K562 (cell line): ENCODE measurements around the gene ATF4.

Experiments
- HCFC1 ChIP-seq: IDR thresholded peaks from 2 replicates; pipeline ENCODE4 v1.6.1; 2012; ENCODE audit warnings: low read depth, low read length, improper control_type of control experiment
- TF ChIP-seq, protein P1 (sequence below), 2 experiments: IDR thresholded peaks; 2 replicates each; pipeline ENCODE4 v1.6.1; 2012; ENCODE audit warnings: improper control_type of control experiment in 2 of 2, low read depth in 2 of 2, low read length in 2 of 2, borderline replicate concordance in 1 of 2

DNA sequence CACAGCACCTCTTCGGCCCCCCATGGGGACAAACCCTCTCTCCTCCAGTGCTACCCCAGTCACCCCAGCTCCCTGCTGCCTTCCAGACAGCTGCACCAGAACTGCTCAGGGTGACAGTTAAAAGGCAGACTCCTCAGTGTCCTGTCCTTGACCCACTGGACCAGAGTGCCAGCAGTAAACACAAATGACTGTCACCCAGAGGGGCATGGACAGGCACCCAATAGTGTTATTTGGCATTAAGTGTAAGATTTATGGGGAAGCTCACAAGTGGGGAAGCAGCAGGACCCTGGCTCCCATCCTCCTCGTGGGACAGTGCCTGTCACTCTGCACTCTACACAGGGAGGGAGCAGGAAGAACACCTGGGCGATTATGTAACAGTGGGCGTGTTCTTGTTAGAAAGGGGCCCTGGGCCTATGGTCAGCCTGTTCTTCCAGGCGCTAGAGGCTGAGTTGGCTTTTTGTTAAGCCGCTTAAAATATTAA is 7.2 kb downstream of the ATF4 start:
- no peak for TF ChIP-seq HCFC1
- TF ChIP-seq, protein P1, sequence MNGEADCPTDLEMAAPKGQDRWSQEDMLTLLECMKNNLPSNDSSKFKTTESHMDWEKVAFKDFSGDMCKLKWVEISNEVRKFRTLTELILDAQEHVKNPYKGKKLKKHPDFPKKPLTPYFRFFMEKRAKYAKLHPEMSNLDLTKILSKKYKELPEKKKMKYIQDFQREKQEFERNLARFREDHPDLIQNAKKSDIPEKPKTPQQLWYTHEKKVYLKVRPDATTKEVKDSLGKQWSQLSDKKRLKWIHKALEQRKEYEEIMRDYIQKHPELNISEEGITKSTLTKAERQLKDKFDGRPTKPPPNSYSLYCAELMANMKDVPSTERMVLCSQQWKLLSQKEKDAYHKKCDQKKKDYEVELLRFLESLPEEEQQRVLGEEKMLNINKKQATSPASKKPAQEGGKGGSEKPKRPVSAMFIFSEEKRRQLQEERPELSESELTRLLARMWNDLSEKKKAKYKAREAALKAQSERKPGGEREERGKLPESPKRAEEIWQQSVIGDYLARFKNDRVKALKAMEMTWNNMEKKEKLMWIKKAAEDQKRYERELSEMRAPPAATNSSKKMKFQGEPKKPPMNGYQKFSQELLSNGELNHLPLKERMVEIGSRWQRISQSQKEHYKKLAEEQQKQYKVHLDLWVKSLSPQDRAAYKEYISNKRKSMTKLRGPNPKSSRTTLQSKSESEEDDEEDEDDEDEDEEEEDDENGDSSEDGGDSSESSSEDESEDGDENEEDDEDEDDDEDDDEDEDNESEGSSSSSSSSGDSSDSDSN (IDR thresholded peaks at IDR 0.05; ENCODE audit: borderline replicate concordance in 1 of 2, low read depth in 2 of 2, low read length in 2 of 2): no peak
